Measurements from ENCODE around the gene TMEM125.

Gene TMEM125

DNA sequence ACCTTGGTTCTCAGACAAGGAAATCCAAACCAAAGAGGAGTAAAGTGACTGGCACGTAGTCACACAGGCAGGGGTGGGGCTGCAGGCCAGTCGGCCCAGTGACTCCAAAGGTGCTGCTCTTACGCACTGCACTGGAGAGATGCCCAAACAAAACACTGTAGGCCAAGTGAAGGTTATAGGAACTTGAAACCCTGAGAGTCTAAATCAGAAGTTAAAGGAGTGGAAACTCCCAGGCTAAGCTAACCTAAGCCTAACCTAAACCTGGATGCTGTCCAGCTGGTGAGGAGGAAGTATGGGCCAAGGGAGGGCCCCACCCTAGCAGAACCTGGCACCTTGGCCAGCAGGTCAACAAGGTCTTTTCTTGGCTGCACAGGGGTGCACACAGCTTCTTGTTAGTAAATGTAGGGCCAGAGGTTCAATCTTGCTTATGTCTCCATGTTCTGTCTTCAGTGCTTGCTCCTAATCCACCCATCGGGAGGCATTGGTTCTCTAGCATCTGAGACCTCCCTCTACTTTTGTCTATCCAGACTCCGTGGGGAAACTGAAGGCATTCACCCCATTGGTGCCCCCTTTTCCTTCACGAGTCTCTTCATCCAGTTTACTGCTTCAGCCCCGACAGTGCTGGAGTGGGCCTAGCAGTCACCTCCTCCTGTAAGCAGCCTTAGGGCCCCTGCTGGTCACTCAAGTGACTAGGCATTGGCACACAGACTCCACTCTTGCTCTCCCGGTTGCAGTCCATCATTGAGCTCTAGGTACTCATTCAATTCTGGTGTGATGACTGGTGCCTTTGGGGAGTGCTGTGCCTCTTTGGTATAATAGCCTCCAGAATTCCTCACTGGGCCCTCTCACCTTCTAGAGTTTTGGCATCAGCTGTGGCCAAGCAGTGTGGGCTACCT is 12.9 kb upstream of the TMEM125 start:
- H3K27me3 Mint-ChIP-seq = peaks cover 5% of the 10 kb centered on the region
- no peaks in the 10 kb centered on the region for H3K36me3 Mint-ChIP-seq (ENCODE audit: low read depth)
- H3K4me1 Mint-ChIP-seq (ENCODE audit: low read depth) = no peaks in the 10 kb centered on the region
- no peak overlapping the region for H3K4me3 Mint-ChIP-seq
- H3K9me3 Mint-ChIP-seq = no peaks in the 10 kb centered on the region
- DNase-seq = no peak
- H3K27ac Mint-ChIP-seq = no peak overlapping the region

DNA sequence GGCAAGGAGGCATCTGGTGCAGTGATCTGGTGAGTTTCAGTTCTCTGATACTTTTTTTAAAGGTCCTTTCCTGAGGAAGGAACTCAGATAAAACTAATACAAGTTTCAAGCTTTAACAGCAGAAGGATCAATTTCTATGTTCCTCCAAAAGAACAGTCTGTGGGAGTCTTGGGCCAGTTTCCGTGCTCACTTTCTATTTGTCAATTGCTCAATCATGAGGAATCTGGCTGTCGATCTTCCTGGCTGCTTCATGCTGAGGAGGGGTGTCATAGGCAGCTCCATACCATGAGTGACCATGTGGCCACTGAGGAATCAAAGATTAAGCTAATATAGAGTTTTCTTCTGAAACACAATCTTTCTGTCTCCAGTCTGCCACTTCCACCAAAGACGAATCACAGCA is 11.4 kb upstream of the TMEM125 start:
- Mint-ChIP-seq H3K27me3 (peaks cover 2% of the 10 kb centered on the region), H3K9me3 (peaks cover 4% of the 10 kb centered on the region), H3K4me3 (no peak overlapping the region)

DNA sequence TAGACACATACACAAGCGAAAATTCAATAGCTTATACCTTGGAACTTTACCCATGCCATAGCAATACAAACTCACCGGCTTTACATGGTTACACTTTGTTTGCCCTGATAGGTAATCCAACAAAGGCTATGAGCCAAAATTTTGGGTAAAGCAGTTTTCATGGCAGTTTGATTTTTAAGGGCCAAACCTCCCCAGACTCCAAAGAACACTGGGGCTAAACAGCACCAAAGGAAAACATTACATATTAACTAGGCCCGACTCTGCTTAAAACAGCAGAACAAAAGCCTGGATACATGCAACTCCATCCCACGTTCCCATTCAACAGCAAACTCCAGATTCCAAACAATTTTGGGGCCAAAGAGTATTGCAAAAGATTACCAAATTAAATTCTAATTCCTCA is 4.4 kb upstream of the TMEM125 start:
- Mint-ChIP-seq H3K27ac (no peak overlapping the region), H3K4me1 (ENCODE audit: low read depth) (peaks cover 4% of the 10 kb centered on the region), H3K4me3 (no peak overlapping the region), H3K9me3 (peaks cover 10% of the 10 kb centered on the region), H3K36me3 (ENCODE audit: low read depth) (no peaks in the 10 kb centered on the region), H3K27me3 (peaks cover 20% of the 10 kb centered on the region)
- DNase-seq = no peak

More for the DNA sequence above, 11.4 kb upstream of the TMEM125 start:
- DNase-seq = no peak
- Mint-ChIP-seq H3K36me3 (ENCODE audit: low read depth) (no peaks in the 10 kb centered on the region), H3K27ac (no peak overlapping the region), H3K4me1 (ENCODE audit: low read depth) (no peaks in the 10 kb centered on the region)

DNA sequence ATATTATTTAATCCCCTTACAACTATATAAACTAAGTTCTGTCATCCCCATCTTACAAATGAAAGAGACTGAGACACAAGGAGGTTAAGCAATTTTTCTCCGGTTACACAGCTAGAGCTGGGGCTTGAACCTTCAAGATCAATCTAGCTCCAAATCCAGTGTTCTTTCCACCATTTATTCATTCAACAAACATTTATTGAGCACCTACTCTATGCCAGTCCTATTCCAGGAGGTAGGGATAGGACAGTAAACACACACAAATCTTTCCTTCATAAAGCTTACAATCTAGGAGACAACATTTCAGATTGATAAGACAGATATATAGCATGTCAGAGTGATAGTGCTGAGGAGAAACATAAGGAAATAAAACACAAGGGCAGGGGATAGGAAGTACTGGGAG is 2.9 kb upstream of the TMEM125 start:
- Mint-ChIP-seq H3K36me3 (ENCODE audit: low read depth) (no peaks in the 10 kb centered on the region), H3K4me1 (ENCODE audit: low read depth) (peaks cover 15% of the 10 kb centered on the region), H3K27me3 (peaks cover 34% of the 10 kb centered on the region), H3K4me3 (no peak overlapping the region), H3K27ac (no peak overlapping the region), H3K9me3 (peaks cover 10% of the 10 kb centered on the region)
- DNase-seq = no peak

DNA sequence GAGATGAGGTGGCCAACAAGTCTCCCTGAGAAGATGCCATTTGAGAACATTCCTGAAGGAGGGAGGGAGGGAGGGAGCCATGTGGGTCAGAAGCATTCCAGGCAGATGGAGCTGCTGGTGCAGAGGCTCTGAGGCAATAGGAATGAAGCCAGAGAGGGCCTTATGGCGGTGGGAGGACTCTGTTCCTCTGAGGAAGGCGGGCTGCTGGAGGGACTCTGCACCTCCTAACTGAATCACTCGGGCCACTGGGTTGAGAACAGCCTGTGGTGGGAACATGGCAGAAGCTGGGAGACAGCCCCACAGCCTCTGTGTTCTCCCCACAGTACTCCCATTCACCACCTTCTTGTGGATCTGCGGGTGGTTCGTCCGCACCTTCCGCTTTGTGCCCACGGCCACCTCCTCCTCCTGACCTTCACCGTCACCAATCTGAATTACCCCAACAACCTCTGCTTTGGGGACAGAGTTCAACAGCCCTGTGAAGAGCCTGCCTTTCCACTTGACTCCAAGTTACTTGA is 2.4 kb upstream of the TMEM125 start:
- H3K9me3 Mint-ChIP-seq = peaks cover 10% of the 10 kb centered on the region
- no peak for DNase-seq
- H3K36me3 Mint-ChIP-seq (ENCODE audit: low read depth) = no peaks in the 10 kb centered on the region
- H3K27me3 Mint-ChIP-seq = peaks cover 37% of the 10 kb centered on the region
- H3K27ac Mint-ChIP-seq = no peak overlapping the region
- H3K4me3 Mint-ChIP-seq = no peak overlapping the region
- H3K4me1 Mint-ChIP-seq (ENCODE audit: low read depth) = peaks cover 15% of the 10 kb centered on the region

DNA sequence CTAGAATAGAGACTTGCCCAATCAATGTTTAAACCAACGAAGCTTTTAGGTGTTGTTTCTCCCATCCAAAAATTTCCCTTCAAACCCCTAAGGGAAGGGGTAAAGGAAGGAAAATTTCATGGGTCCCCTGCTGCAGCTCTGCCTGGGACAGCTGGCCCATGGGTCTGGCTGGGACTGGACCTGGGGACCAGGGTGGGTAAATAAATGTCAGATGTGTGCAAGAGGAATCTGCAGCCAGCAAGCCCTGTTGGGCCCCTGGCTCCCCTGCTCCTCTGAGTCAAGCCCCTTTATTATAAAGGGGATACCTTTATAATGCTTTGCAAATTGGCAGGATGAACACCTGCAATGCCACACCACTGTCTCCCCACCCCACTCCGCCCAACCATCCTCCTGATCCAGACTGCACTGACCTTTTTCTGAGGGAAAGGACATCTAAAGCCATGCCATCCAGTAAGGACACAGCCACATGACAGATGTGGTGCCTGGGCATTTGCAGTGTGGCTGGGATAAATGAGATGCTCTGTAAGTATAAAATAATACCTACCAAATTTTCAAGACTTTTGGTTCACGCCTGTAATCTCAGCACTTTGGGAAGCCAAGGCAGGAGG is 1.9 kb upstream of the TMEM125 start:
- Mint-ChIP-seq H3K4me3 (no peak overlapping the region), H3K4me1 (ENCODE audit: low read depth) (peaks cover 15% of the 10 kb centered on the region), H3K27me3 (peaks cover 37% of the 10 kb centered on the region), H3K9me3 (peaks cover 6% of the 10 kb centered on the region), H3K27ac (no peak overlapping the region), H3K36me3 (ENCODE audit: low read depth) (no peaks in the 10 kb centered on the region)
- DNase-seq = no peak

DNA sequence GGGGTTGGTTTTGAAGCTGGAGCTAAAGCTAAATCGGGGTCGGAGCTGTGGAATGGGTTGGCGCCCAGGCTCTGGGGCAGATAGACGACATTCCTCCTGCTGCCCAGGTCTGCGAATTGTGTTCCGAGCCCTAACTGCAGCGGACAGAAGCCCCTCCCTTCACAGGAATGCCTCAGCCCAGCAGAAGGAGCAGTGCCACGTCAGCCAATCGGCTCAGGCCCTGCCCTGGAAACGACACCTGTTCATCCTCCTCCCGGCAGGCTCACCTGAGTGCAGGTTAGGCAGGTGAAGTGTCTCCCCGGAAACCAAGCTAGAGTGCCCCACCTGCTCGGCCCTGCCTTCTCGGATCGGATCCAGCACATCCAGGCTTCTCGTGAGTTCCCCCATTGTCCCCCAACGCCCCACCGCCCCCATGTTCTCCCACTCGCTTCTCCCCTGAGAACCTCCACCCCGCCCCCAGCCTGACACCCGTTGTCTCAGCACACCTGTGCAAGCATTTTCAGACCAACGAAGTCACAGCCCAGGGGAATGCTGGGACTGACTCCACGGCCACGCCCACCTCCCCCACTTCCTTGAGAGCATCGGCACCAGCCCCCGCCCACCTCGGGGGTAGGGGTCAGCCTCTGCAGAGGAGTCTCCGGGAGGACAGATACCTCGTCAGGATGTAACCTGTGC is 775 bp downstream of the TMEM125 start:
- no peaks in the 10 kb centered on the region for H3K36me3 Mint-ChIP-seq (ENCODE audit: low read depth)
- H3K27ac Mint-ChIP-seq = no peak overlapping the region
- H3K4me1 Mint-ChIP-seq (ENCODE audit: low read depth) = peaks cover 27% of the 10 kb centered on the region
- H3K9me3 Mint-ChIP-seq = peaks cover 5% of the 10 kb centered on the region
- peak overlapping the region; percentile 31 for H3K4me3 Mint-ChIP-seq
- peaks cover 37% of the 10 kb centered on the region for H3K27me3 Mint-ChIP-seq
- DNase-seq = peak; percentile 38

DNA sequence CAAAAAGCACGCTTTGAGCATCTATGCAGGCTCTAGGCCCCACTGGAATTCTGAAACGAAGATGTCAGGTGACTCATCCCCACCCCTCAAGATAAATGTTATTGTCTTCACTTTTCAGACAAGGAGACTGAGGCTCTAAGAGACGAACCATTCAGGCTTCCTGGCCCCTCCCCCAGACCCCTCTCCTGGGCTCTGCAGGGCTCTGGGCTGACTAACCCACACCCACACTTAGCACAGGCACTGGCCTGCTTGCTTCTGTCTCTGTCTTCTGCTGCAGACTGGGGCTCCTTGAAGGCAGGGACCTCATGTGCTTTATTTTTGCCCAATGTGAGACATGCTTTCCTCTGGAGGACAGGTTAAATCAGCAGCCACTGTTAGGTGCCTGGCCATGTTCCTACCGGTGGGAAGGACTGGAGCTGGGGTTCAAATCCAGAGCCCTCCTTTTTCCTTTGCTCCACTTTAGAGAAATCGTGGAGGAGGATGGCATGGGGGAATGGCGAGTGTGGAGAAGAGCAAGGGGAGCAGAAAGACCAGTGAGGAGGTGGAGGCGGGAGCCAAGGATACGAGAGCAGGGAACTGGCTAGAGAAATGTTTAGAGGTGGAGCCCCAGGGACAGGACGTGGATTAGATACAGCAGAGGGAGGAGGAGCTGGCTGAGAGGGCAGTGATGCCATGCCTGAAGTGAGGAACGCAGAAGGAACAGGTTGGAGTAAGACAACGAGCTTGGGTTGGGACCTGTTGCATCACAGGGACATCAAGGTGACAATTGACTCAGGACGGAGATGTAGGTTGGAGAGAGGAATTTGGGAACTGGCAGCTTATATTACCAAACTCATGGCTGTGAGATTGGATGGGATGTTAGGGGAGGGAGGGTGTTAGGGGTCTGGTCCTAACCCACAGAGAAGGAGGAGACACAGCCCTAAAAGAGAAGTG is 1.7 kb downstream of the TMEM125 start:
- DNase-seq = no peak
- Mint-ChIP-seq H3K36me3 (ENCODE audit: low read depth) (no peaks in the 10 kb centered on the region), H3K27me3 (peaks cover 37% of the 10 kb centered on the region), H3K9me3 (peaks cover 5% of the 10 kb centered on the region), H3K4me3 (peak overlapping the region; percentile 31), H3K27ac (no peak overlapping the region), H3K4me1 (ENCODE audit: low read depth) (peaks cover 27% of the 10 kb centered on the region)

DNA sequence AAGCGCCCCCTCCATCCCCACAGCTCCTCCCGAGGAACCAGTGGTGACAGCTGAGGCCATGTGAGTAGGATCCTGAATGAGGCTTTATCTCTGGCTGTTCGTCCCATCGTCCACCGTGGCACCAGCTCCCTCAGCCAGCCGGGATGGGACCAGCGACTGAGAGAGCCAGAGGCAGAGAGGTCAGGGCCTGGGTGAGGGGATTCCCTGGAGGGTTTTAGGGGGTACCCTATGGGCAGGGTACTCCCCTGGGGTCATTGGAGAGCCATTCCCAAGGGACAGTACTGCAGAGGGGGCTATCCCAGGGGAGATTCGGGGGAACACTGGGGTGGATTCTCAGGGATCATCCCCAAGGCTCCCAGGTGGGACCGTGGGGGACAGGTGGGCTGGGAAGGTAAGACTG is 2.4 kb downstream of the TMEM125 start:
- DNase-seq = no peak
- Mint-ChIP-seq H3K27me3 (peaks cover 34% of the 10 kb centered on the region), H3K4me1 (ENCODE audit: low read depth) (peaks cover 27% of the 10 kb centered on the region), H3K27ac (no peak overlapping the region), H3K36me3 (ENCODE audit: low read depth) (no peaks in the 10 kb centered on the region), H3K9me3 (peaks cover 5% of the 10 kb centered on the region), H3K4me3 (no peak overlapping the region)

DNA sequence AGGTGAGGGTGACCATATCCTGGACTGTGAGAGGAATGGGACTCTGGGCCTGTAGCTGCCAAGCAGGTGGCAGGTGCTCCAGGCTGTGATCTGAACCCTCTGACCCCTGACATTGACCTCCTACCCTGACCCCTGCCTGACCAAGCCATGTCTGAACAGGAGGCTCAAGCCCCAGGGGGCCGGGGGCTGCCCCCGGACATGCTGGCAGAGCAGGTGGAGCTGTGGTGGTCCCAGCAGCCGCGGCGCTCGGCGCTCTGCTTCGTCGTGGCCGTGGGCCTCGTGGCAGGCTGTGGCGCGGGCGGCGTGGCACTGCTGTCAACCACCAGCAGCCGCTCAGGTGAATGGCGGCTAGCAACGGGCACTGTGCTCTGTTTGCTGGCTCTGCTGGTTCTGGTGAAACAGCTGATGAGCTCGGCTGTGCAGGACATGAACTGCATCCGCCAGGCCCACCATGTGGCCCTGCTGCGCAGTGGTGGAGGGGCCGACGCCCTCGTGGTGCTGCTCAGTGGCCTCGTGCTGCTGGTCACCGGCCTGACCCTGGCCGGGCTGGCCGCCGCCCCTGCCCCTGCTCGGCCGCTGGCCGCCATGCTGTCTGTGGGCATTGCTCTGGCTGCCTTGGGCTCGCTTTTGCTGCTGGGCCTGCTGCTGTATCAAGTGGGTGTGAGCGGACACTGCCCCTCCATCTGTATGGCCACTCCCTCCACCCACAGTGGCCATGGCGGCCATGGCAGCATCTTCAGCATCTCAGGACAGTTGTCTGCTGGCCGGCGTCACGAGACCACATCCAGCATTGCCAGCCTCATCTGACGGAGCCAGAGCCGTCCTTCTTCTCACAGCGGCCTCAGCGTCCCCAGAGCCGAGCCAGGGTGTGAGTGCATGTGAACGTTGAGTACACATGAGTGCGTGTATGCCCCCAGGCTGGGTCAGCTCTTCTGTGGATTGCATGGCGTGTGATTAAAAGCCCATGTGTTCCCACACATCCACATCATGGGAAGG is 3.1 kb downstream of the TMEM125 start:
- H3K27ac Mint-ChIP-seq = no peak overlapping the region
- H3K36me3 Mint-ChIP-seq (ENCODE audit: low read depth) = no peaks in the 10 kb centered on the region
- peaks cover 31% of the 10 kb centered on the region for H3K27me3 Mint-ChIP-seq
- H3K4me3 Mint-ChIP-seq = no peak overlapping the region
- peaks cover 27% of the 10 kb centered on the region for H3K4me1 Mint-ChIP-seq (ENCODE audit: low read depth)
- H3K9me3 Mint-ChIP-seq = peaks cover 5% of the 10 kb centered on the region
- no peak for DNase-seq

DNA sequence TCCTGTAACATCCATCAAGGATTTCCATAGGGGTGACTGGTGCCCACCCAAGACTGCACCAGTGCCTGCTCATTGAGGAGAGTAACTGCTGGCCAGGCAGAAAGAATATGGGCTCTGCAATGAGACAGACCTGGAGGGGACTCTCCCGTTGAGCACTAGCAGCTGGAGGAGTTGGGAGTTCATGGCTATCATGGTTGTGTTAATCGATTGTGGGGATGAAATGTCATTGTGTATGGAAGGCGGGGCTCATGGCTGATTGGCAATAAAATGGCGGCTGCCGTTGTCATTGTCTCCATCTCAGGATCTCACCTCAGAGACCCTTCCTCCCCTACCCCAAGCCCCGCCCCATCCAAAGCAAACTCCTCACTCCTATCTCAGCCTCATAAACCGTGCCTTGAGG is 3.9 kb downstream of the TMEM125 start:
- Mint-ChIP-seq H3K27ac (no peak overlapping the region), H3K4me1 (ENCODE audit: low read depth) (peaks cover 27% of the 10 kb centered on the region), H3K9me3 (peaks cover 5% of the 10 kb centered on the region), H3K4me3 (no peak overlapping the region), H3K36me3 (ENCODE audit: low read depth) (no peaks in the 10 kb centered on the region), H3K27me3 (peaks cover 31% of the 10 kb centered on the region)
- no peak for DNase-seq

DNA sequence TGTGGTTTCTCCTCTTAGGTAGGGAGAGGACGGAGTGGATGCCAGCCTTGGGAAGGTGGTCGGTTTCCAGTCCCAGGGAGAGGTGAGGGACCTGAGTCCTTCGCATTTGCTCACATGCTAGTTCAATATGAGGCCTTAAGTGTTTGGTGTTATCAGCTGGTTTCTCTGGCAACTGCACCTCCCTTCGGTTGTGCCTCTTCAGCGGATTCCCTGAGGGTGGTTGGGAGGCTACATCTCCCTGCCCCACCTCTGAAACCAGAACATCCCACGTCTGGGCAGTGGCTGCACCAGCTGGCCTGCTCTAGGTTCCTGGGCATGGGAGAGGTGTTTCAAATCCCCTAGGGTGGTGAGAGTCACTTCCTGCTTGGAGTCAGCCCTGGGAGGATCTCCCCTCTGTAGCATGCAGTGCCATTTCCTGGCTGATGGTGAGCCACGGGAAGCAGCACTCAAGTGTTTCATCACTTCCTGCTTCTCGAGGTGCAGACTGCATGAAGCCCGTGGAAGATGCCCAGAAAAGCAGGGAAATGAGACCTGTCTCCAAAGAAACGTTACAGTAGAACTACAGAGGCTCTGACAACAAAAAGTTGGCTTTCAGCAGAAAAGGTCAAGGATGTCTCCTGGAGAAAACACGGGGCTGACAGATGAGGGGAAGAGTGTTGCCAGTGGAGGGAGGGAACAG is 4.5 kb downstream of the TMEM125 start:
- H3K4me1 Mint-ChIP-seq (ENCODE audit: low read depth) = peaks cover 27% of the 10 kb centered on the region
- DNase-seq = peak; percentile 56
- no peak overlapping the region for H3K4me3 Mint-ChIP-seq
- peaks cover 29% of the 10 kb centered on the region for H3K27me3 Mint-ChIP-seq
- H3K9me3 Mint-ChIP-seq = peaks cover 5% of the 10 kb centered on the region
- peak overlapping the region; percentile 78 for H3K27ac Mint-ChIP-seq
- no peaks in the 10 kb centered on the region for H3K36me3 Mint-ChIP-seq (ENCODE audit: low read depth)

DNA sequence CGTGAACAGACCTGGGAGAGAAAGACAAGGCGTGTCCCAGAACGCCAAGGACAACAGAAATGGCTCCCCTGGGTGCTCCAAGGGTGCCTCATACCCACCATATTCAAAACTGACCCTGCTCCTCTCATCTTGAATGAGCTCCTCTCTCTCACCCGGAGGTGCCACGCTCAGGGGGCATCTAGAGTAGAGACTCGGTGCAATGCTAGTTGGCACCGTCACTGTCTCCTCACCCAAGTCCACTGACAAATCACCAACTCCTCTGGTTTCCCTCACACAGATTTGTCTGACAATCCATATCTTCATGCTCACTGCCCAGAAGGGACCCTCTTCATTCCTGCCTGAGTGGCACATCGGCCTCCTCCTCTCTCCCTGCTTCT is 5.0 kb downstream of the TMEM125 start:
- Mint-ChIP-seq H3K27ac (peak overlapping the region; percentile 78), H3K9me3 (peaks cover 5% of the 10 kb centered on the region), H3K27me3 (peaks cover 24% of the 10 kb centered on the region), H3K4me3 (no peak overlapping the region), H3K36me3 (ENCODE audit: low read depth) (no peaks in the 10 kb centered on the region), H3K4me1 (ENCODE audit: low read depth) (peaks cover 27% of the 10 kb centered on the region)
- DNase-seq = no peak

All from activated T-cell treated with anti-CD3 and anti-CD28 coated beads, Interleukin-2, amount 50 U/mL, for 24 hours (primary cell).